ENCODE measurements around the gene SKI.

SKI gene

DNA sequence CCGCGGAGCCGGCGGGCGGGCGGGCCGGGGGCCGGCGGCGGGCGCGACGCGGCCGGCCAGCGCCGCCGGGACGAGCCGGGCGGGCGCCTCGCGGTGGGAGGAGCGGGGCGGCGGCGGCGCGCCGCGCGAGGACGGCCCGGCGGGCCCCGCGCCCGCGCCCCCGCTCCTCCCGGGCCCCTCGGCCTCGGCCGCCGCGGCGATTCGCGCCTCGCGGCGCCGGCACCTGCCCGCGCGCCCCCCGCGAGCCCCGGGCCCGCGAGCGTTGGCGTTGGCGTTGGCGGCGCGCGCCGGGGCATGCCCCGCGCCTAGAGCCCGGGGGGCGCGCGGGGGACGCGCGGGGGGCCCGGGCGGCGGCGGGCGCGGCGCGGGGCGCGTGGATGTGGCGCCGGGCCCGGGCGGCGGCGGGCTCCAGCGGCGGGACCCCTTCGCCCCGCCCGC lies at the start of gene SKI:
Gene SKI (plus strand): TSS at position 163 of the 438 bp plus-strand sequence. CDS start 448 bp downstream, outside the sequence.
- H3K4me3 Mint-ChIP-seq: peak within 1 kb of the TSS; percentile 93
- peaks cover 52% of the 10 kb centered on the region for H3K36me3 Mint-ChIP-seq
- no peaks in the 10 kb centered on the region for H3K9me3 Mint-ChIP-seq
- no peak for ATAC-seq
- peak within 1 kb of the TSS; percentile 86 for H3K27ac Mint-ChIP-seq
- no peak for DNase-seq (ENCODE audit: low spot score in 2 of 2)
- peaks cover 46% of the 10 kb centered on the region for H3K4me1 Mint-ChIP-seq

DNA sequence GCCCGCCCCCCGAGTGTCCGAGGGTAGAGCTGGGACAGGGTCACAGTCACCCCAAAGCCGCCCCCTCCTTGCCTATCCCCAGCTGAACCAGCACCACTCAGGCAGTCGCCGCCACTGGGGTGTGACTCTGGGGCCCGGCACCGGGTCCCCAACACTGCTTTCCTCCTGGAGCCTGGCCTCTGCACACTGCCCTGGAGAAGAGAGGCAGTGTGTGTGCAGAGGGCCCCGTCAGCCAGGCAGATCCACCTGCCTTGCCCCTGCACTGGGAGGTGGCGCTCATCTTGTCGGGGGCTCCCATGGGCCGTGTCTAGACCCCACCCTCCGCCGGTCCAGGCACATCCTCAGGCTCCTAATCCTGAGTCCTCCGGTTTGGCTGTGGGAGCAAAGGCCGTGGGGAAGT lies 49.2 kb upstream of the SKI start:
- ATAC-seq (no peak), DNase-seq (ENCODE audit: low spot score in 2 of 2) (no peak)
- Mint-ChIP-seq H3K4me1 (peaks cover 13% of the 10 kb centered on the region), H3K9me3 (no peaks in the 10 kb centered on the region), H3K36me3 (peaks cover 19% of the 10 kb centered on the region), H3K27ac (no peak overlapping the region), H3K4me3 (no peak overlapping the region)

DNA sequence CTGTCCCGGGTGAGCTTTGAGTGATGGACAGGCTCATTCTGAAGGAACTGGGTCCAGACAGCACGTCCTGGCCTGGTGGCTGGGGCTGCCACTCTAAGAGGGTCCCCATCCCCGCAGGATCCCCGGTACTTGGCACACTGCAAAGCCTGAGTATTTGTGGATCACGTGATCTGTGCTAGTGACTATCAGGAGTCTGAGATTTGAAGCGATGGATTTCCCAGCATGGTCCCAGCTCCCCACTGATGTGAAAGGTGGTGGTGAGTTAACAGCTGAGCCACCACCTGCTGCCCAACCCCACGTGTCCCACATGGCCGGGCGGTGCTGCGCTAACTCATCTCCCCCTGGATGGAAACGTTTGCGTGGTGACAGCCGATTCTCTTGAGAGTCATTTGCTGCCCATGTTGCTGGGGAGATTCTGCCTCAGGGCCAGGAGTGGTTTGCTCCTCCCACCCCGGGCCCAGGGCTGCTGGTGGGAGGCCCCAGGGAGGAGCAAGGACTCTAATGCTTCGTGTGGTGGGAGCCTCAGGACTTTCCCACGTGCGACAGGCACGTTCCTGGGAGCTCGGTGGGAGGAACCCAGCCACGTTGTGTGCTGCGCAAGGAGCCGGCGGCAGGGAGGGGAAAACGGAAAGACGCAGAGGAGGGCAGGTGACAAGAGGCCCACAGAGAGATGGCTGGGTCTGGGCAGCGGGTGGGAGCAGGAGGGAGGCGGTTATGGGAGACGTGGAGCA lies 48.7 kb upstream of the SKI start:
- Mint-ChIP-seq H3K4me1 (peaks cover 7% of the 10 kb centered on the region), H3K36me3 (peaks cover 19% of the 10 kb centered on the region), H3K4me3 (no peak overlapping the region), H3K27ac (no peak overlapping the region), H3K9me3 (no peaks in the 10 kb centered on the region)
- ATAC-seq (no peak), DNase-seq (ENCODE audit: low spot score in 2 of 2) (no peak)

DNA sequence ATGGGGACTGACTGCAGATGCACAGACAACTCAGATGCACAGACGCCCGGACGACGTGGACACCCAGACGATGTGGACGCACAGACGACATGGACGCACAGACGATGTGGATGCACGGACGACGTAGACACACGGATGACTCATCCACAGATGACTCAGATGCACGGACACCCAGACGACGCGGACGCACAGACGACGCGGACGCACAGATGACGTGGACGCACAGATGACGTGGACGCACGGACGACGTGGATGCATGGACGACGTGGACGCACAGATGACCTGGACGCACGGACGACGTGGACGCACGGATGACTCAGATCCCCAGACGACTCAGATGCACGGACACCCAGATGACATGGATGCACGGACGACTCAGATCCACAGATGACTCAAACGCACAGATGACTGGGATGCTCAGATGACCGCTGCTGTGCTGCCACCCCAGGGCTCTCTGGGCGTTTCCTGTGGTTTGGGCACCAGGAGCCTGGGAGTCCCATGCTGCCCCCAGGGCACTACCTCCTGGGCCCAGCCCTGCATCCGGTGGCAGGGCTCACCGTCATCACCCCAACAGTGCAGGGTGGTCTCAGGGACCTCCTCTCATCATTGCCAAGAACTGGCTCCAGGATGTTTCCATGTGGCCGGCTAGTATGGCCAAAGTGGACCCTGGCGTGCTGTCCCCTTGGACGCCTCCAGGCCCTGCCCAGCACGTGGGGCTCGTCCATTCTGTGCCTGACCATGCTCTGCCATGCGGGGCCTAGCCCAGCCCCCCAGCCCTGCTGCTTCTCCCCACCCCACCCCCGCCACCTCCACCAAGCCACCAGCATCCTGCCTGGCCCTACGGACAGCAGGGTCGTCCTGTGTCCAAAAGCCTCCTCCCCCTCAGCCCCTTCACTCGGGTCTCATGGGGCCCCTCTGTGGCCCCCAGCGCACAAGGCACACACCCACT lies 47.5 kb upstream of the SKI start:
- H3K36me3 Mint-ChIP-seq: peaks cover 28% of the 10 kb centered on the region
- no peak overlapping the region for H3K27ac Mint-ChIP-seq
- H3K4me1 Mint-ChIP-seq: peaks cover 6% of the 10 kb centered on the region
- no peak for ATAC-seq
- H3K9me3 Mint-ChIP-seq: no peaks in the 10 kb centered on the region
- no peak for DNase-seq (ENCODE audit: low spot score in 2 of 2)
- no peak overlapping the region for H3K4me3 Mint-ChIP-seq

DNA sequence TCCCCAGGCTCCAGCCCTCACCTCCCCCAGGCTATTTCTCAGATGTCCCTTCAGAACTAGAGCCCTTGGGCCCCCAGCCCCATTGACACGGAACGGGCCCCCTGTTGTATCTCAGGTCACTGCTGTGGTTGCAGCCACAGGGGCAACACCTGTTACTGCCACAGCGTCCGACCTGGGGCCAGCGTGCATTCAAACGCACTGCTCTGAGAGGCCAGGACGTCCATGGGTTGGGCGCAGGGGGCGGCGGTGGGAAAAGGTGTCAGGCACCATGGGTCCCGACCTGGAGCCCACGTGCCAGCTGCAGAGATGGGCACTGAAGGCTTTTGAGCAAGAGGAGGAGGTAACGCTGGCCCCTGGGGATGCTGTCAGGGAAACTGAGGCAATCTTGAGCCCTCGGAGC lies 46.8 kb upstream of the SKI start:
- DNase-seq (ENCODE audit: low spot score in 2 of 2): no peak
- no peak for ATAC-seq
- Mint-ChIP-seq H3K4me1 (peaks cover 6% of the 10 kb centered on the region), H3K4me3 (no peak overlapping the region), H3K27ac (no peak overlapping the region), H3K9me3 (no peaks in the 10 kb centered on the region), H3K36me3 (peaks cover 28% of the 10 kb centered on the region)

DNA sequence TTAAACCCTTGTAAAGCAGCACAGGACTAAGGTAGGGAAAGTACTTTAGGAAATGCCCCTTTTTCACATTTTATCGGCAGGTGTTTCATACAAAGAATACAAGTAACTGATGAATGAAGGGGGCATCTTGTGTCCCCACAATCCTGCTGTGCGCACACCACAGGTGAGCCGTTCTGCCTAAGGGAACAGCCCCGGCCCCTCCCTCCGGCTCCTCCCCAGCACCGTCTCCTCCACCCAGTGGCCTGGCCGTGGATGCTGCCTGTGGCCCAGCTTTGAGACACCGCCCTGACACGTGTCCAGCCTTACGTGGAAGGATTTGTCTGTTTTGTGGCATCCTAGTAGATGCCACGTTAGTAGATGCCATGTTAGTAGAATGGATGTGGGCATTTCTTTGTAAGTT lies 46.4 kb upstream of the SKI start:
- Mint-ChIP-seq H3K4me1 (peaks cover 6% of the 10 kb centered on the region), H3K4me3 (no peak overlapping the region), H3K27ac (no peak overlapping the region), H3K9me3 (no peaks in the 10 kb centered on the region), H3K36me3 (peaks cover 28% of the 10 kb centered on the region)
- DNase-seq (ENCODE audit: low spot score in 2 of 2) (no peak), ATAC-seq (no peak)

DNA sequence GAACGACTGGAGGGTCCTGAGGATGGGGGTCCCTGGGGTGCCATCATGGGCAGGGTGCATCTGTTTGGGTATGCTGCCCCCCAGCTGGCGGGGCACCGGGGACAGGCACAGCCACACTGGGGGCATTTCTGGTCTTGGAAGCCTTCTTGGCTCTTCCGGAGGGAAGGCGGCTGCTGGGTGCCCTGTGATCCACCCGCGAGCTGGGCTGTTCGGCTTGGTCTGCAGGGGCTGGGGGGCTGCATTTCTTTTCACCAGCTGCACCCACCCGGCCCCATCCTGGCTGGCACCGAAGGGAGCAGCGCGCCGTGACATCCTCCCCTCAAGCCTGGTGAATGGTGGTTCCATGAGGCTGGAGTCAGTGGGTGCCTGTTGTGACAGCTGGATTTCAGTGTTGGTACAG lies 45.7 kb upstream of the SKI start:
- peaks cover 6% of the 10 kb centered on the region for H3K4me1 Mint-ChIP-seq
- no peak for ATAC-seq
- no peaks in the 10 kb centered on the region for H3K9me3 Mint-ChIP-seq
- H3K27ac Mint-ChIP-seq: peak overlapping the region; percentile 66
- peaks cover 28% of the 10 kb centered on the region for H3K36me3 Mint-ChIP-seq
- no peak for DNase-seq (ENCODE audit: low spot score in 2 of 2)
- H3K4me3 Mint-ChIP-seq: no peak overlapping the region

DNA sequence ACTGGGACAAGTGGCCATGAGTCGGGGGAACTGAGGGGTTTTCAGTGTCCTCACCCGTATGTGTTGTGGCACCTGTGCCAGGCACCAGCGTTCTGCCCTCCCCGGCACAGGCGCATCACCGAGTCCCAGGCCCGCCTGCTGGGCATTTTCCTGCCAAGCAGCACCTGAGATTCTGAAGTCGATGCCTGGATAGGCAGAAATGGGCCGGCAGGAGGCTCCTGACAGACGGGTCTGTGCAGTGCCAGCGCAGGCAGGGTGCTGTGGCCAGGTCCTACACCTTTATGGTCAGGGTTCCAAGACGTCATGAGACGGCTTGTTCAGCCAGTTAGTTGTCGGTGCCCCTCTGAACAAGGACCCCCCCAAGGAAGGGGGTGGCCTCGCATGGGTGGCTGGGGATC lies 44.2 kb upstream of the SKI start:
- H3K9me3 Mint-ChIP-seq: no peaks in the 10 kb centered on the region
- H3K36me3 Mint-ChIP-seq: peaks cover 28% of the 10 kb centered on the region
- DNase-seq (ENCODE audit: low spot score in 2 of 2) (no peak), ATAC-seq (no peak)
- H3K27ac Mint-ChIP-seq: no peak overlapping the region
- H3K4me3 Mint-ChIP-seq: no peak overlapping the region
- peaks cover 6% of the 10 kb centered on the region for H3K4me1 Mint-ChIP-seq

DNA sequence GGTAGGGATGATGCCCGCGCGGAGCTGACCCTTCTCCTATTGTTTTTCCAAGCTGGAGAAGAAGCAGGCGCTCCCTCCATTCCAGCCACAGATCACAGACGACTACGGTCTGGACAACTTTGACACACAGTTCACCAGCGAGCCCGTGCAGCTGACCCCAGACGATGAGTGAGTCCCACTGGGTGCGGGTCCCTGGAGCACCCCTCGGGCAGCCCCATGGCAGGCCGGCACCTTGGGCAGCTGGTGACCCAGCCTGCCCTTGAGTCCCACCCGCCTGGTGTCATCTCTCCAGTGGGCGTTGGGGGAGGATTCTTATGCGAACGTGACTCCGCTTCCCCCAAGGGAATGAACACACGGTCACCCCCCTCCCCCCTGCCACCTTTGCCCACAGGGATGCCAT lies 43.6 kb upstream of the SKI start:
- ATAC-seq: no peak

DNA sequence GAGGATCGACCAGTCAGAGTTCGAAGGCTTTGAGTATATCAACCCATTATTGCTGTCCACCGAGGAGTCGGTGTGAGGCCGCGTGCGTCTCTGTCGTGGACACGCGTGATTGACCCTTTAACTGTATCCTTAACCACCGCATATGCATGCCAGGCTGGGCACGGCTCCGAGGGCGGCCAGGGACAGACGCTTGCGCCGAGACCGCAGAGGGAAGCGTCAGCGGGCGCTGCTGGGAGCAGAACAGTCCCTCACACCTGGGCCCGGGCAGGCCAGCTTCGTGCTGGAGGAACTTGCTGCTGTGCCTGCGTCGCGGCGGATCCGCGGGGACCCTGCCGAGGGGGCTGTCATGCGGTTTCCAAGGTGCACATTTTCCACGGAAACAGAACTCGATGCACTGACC lies 43.2 kb upstream of the SKI start:
- no peak for DNase-seq (ENCODE audit: low spot score in 2 of 2)
- Mint-ChIP-seq H3K4me1 (peaks cover 9% of the 10 kb centered on the region), H3K4me3 (no peak overlapping the region), H3K36me3 (peaks cover 34% of the 10 kb centered on the region), H3K9me3 (no peaks in the 10 kb centered on the region), H3K27ac (no peak overlapping the region)
- ATAC-seq: no peak

More for the DNA sequence above, 43.6 kb upstream of the SKI start:
- Mint-ChIP-seq H3K27ac (no peak overlapping the region), H3K4me1 (peaks cover 8% of the 10 kb centered on the region), H3K4me3 (no peak overlapping the region), H3K36me3 (peaks cover 34% of the 10 kb centered on the region), H3K9me3 (no peaks in the 10 kb centered on the region)
- DNase-seq (ENCODE audit: low spot score in 2 of 2): no peak

DNA sequence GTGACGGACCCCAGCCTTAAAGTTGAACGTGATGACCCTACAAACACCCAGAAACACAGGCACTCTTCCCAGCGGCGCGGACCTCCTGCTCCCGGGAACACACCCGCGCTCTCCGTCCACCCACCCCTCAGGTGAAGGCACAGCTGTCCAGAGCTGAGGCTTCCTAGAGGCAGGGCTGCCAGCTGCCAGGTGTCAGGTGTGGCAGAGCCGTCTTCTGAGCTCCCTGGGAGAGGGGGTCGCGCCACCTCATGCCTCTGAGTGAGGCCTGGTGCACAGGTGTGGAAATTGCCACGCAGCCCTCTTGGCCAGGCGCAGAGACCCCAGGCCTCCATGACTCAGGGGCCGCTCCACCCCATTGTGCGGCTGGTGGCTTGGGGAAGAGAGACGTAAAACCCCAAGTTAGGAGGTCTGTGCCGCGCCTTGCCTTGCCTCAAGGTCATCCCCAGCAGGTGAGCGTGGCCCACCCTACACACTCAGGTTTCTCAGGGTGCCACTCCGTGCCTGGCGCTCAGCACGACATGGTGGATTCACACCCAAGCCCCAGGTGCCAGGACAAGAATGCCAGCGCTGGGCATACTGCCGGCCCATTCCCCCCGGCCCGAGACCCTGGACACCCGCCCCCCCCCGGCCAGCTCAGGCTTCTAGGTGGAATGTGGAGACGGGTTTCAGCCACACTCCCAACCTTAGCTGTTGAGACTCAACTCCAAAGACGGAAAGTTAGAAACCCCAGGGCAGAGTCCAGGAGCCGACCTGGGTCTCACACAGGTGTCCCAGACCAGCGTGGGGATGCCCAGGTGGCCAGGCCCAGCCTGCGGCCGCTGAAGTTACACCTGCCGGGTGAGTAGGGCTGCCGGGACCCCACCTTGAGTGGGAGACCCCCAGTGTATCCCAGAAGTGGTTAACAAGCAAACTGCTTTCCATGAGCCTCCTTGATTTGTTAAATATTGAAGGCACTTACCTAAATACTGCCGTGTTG lies 42.0 kb upstream of the SKI start:
- no peak for ATAC-seq
- H3K4me3 Mint-ChIP-seq: no peak overlapping the region
- H3K4me1 Mint-ChIP-seq: peaks cover 16% of the 10 kb centered on the region
- peaks cover 32% of the 10 kb centered on the region for H3K36me3 Mint-ChIP-seq
- no peak for DNase-seq (ENCODE audit: low spot score in 2 of 2)
- no peak overlapping the region for H3K27ac Mint-ChIP-seq
- H3K9me3 Mint-ChIP-seq: no peaks in the 10 kb centered on the region

DNA sequence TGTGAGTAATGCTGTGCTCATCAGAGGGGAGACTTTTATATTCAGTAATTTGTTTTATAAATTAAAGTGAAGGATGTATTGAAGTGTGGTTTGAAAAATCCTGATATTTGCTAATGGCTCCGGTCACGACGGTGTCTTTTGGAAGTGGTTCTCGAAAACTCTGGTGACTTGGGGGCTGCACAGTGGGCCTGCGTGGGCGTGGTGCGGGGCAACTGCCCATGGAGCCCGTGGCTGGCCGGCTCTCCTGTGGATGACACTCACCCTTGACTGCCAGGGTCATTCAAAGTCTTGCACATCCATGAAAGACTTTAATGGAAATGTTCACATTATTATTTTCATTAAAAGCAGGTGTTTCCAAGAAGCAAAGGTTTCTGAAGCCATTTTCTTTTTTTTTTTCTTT lies 41.2 kb upstream of the SKI start:
- peaks cover 38% of the 10 kb centered on the region for H3K36me3 Mint-ChIP-seq
- H3K4me3 Mint-ChIP-seq: no peak overlapping the region
- peaks cover 21% of the 10 kb centered on the region for H3K4me1 Mint-ChIP-seq
- DNase-seq (ENCODE audit: low spot score in 2 of 2): no peak
- H3K9me3 Mint-ChIP-seq: no peaks in the 10 kb centered on the region
- no peak overlapping the region for H3K27ac Mint-ChIP-seq
- no peak for ATAC-seq

DNA sequence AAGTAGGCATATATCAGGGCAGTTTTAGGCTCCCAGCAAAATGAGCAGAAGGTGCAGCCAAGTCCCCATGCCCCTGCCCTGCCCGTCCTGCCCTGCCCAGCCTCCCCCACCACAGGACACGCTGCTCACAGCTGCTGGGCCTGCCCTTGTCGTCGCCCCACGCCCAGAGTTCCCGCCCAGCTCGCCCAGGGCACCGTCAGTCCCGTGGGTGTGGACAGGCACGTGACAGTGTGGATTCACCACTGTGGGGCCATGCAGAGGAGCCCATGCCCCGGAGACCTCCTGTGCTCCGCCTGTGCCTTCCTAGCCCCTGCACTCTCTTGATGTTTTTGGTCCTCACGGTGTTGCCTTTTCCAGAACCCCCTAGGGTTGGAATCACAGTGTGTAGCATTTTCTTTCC lies 40.5 kb upstream of the SKI start:
- Mint-ChIP-seq H3K36me3 (peaks cover 38% of the 10 kb centered on the region), H3K27ac (no peak overlapping the region), H3K4me3 (no peak overlapping the region), H3K4me1 (peaks cover 21% of the 10 kb centered on the region), H3K9me3 (no peaks in the 10 kb centered on the region)
- DNase-seq (ENCODE audit: low spot score in 2 of 2) (no peak), ATAC-seq (no peak)

DNA sequence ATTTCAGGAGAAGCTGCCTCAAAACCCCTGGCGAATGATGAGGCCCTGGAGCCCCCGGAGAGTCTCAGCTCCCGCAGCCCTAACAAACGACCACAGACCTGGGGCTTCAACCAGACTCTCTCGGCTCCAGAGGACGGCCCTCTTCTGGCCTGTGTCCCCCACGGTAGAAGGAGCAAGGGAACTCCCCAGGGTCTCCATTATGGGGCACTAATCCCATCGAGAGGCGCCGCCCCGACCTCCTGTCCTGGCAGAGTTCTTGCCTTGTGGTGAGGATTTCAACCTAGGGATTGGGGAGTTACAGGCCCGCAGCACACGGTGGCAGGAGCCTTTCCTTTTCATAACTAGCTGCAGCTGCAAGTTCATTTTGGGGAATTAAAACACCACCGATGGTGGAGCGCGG lies 39.8 kb upstream of the SKI start:
- Mint-ChIP-seq H3K36me3 (peaks cover 35% of the 10 kb centered on the region), H3K4me1 (peaks cover 21% of the 10 kb centered on the region), H3K27ac (peak overlapping the region; percentile 20), H3K9me3 (no peaks in the 10 kb centered on the region), H3K4me3 (peak overlapping the region; percentile 75)
- no peak for DNase-seq (ENCODE audit: low spot score in 2 of 2)
- ATAC-seq: no peak

All from stimulated activated effector memory CD8-positive, alpha-beta T cell treated with anti-CD3 and anti-CD28 coated beads, Interleukin-12 subunit alpha, Interleukin-12 subunit beta, amount 100 ng/mL, for 72 hours (primary cell).